ENCODE data around the gene GNAQ.
A peak's percentile ranks its signal among the peaks of the same experiment; 100 is the strongest.
"Not testable (repeated sequence)": the region's sequence is repeated elsewhere in the genome, so short reads cannot be mapped to it uniquely, and the experiment has no call there.

Gene GNAQ

GRCh38 chr9:78031444-78031892, at the start of gene GNAQ:
Gene GNAQ (minus strand): TSS chr9:78031811. CDS start chr9:78031235, 576 bp downstream.
- no peak for DNase-seq

GRCh38 chr9:78074385-78075291, 43.0 kb upstream of the GNAQ start:
- no peak for DNase-seq

GRCh38 chr9:78073722-78074121, 42.1 kb upstream of the GNAQ start:
- DNase-seq = no peak

- no peak for DNase-seq
These were observed 41.1 kb upstream of the GNAQ start for GRCh38 chr9:78072586-78073199.

- DNase-seq = no peak
These were observed 38.9 kb upstream of the GNAQ start for GRCh38 chr9:78070521-78070920.

DNA sequence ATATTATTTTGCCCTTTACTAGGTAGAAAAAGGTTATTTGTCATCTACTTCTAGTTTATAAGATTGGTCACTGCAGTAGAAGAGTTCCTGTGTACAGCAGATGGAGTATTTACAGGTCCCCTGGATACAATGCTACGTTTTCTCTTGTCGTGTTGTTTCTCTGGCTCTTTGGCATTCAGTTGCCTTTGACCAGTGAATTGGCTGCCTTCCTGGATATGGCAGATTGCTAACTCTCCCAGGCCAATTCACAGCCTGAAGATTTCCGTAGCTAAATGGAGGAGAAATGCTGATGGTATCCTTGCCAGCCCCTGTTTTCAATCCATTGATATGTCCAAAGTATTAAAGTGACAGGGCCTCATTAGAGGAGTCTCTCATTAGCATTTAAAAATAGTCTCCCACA, 32.5 kb upstream of the GNAQ start:
- DNase-seq = no peak

- DNase-seq = no peak
These were observed 31.1 kb upstream of the GNAQ start for GRCh38 chr9:78062710-78063109.

GRCh38 chr9:78054218-78054617, 22.6 kb upstream of the GNAQ start:
- DNase-seq = not testable (repeated sequence)

- no peak for DNase-seq
These were observed 22.0 kb upstream of the GNAQ start for GRCh38 chr9:78053627-78054026.

DNA sequence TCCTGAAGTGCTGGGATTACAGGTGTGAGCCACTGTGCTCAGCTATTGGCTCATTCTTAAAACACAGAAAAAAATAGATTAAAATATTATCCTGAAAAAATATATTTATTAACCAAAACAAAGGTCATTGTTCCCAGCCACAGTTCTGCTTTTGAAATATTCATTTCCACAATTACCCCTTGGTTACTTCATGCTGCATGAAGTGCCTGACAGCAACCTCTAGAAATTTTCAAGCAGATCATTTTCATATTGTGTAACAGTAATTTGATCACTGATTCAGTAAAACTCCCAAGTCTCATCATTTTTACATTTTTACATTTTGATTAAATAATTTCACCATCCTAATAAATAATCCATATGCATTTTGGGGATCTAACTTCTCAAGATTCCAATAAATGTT, 18.8 kb upstream of the GNAQ start:
- DNase-seq = no peak

DNA sequence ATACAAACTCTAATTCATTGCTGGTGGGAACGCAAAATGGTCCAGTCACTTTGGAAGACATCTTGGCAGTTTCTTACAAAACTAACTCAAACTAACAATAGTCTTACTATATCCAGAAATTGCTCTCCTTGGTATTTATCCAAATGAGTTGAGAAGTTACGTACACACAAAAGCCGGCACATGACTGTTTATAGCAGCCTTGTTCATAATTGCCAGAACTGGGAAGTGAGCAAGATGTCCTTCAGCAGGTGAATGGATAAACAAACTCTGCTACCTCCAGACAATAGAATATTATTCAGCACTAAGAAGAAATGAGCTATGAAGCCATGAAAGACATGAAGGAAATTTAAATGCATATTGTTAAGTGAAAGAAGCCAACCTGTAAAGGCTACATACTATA, 17.9 kb upstream of the GNAQ start:
- no peak for DNase-seq

- DNase-seq = no peak
These were observed 15.5 kb upstream of the GNAQ start for GRCh38 chr9:78047106-78047505.

GRCh38 chr9:78046112-78046511, 14.5 kb upstream of the GNAQ start:
- no peak for DNase-seq

DNA sequence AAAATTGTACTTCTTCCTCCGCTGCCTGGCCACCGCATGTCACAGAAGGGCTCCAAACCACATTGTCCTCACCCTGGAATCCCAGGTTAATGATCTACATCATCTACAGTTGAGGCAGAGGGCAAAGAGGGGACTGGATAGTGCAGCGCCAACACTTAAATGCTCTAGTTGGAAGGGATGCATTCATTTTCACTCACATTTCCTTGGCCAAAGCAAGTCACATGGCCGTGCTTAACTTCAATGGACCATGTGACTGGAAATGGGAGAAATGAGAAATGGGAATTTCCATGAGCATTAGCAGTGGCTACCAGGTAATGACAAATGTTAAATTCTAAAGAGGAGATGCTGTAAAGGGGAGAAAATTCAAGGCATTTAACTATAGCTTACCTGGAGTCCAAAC, 13.3 kb upstream of the GNAQ start:
- DNase-seq = no peak

DNA sequence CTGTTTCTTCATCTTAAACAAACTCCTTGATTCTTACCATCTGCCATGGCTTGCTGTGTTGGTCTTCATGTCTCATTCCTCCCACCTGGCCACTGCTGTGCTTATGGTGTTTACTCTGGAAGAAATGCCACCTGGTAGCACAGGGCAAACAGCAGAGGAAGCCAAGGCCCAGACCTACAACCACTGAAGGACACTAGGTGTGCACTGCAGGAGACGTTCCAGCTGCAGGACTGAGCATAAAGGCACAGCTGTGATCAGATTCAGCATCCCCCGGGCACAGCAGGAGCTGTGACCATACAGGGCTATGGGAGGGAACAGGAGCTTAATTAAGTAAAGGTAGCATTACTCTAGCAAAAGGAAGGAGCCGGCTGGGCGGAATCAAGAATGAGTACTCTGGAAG, 12.6 kb upstream of the GNAQ start:
- DNase-seq = no peak

GRCh38 chr9:78041971-78042370, 10.4 kb upstream of the GNAQ start:
- DNase-seq = no peak

DNA sequence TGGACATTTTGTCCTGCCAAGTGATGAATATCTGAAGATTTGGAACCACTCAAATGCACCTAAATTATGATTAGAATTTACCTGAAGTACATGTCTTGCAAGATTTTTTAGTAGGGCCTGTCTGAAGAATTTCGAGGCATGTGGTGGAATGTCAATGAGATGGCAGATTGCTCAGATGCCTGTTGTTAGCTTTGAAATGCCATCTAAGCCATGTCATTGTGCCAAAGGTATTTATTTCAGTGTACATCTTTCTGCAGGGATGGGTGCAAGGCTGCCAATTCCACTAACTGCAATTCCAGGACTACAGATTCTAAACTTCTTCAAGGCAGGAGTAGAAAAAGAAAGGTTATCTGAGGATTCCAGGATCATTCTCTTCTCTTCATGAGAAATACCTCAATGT, 9.1 kb upstream of the GNAQ start:
- no peak for DNase-seq

DNA sequence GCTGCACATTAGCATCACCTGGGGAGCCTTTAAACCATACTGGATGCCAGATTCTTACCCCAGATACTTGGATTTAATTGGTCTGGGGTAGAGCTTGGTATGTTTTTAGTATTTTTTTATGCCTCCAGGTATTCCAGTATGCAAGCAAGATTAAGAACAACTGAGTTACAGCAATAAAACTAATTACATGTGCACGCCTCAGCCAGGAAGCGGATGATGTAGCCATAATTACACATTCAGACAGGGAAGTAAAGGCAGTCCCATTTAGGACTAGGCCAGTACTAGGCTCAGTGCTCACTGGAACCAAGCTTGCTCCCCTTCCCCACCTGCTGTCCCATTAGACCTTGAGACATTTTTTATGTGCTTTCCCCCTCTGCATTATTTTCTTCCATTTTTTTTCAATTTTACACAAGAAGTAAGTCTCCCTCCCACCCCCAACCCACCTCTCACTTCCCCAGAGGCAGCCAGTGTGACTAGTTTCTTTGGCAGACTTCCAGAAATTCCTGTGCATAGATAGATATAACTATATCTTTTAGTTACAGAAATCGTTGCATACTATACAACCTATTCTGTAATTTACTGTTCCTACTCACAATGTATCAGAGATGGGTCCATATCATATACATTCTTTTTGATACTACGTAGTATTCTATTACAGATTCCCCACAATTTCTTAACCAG, 7.1 kb upstream of the GNAQ start:
- no peak for DNase-seq

DNA sequence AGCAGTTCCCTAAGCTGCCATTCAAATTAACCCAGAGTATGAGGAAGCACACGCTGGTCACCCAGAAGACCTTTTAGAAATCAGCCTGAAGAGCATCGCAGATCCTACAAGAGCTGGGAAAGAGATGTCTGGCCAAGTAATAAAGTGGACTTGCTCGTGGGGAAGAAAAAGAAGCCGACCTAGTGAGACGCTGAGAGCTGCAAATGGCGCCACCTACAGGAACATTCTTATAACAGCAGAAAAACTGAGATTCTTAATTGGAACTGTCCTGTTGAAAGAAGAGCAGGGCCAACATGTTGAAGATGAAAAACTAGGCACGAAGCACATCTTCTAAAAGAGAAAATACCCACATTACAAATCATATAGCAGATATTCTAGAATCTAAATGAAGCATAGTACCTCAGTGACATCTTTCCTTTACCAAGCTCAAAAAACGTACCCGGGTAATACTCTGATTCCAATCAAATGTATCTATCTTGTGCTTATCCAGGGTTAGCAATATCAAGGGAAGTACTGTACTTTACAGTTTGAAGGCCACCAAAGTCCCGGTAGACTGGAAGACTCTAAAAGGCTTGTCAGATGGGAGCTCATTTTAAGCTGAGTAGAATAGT, 3.9 kb upstream of the GNAQ start:
- DNase-seq = peak; percentile 47

GRCh38 chr9:78033870-78034269, 2.3 kb upstream of the GNAQ start:
- no peak for DNase-seq

- DNase-seq = no peak
These were observed 1.3 kb upstream of the GNAQ start for GRCh38 chr9:78032730-78033457.

GRCh38 chr9:78031893-78032729, 500 bp upstream of the GNAQ start:
- peak; percentile 70 for DNase-seq
